ENCODE measurements around the gene CMTM4.
A peak's percentile ranks its signal among the peaks of the same experiment; 100 is the strongest.

CMTM4 gene

GRCh38 chr16:66740010-66740409 lies 43.5 kb upstream of the CMTM4 start:
- no peak overlapping the region for H3K27ac ChIP-seq
- DNase-seq (ENCODE audit: low spot score) = peak; percentile 49
- ChIA-PET POLR2A (ENCODE audit: low non-redundant PET) (no interaction called here), CTCF (interaction anchor here (0.9 to 2.6 kb wide), 2 partner anchors 11 to 12 kb away, joined by 3 to 12 read pairs; partner anchors contain the start of gene DYNC1LI2)
- TF ChIP-seq CTCF (conservative IDR thresholded peaks at IDR 0.05; ENCODE audit: low read depth) = peak; percentile 38

- ChIA-PET CTCF (interaction anchor here (0.7 to 2.2 kb wide), 3 partner anchors 10 to 61 kb away, joined by 3 to 13 read pairs (median 4); partner anchors contain the start of gene DYNC1LI2), POLR2A (ENCODE audit: low non-redundant PET) (no interaction called here)
- TF ChIP-seq CTCF (conservative IDR thresholded peaks at IDR 0.05; ENCODE audit: low read depth) = no peak
- peak overlapping the region; percentile 33 for H3K27ac ChIP-seq
- peak; percentile 55 for DNase-seq (ENCODE audit: low spot score)
Observed at GRCh38 chr16:66735891-66736290, 39.3 kb upstream of the CMTM4 start.

- ChIA-PET POLR2A (ENCODE audit: low non-redundant PET) (no interaction called here), CTCF (no interaction called here)
- 0 out of 2 replicates have a peak overlapping the region, but pooled peaks have one; percentile 1 for H3K27ac ChIP-seq
- TF ChIP-seq CTCF (conservative IDR thresholded peaks at IDR 0.05; ENCODE audit: low read depth) = no peak
- no peak for DNase-seq (ENCODE audit: low spot score)
Observed at GRCh38 chr16:66731101-66731500, 34.6 kb upstream of the CMTM4 start.

- no peak for TF ChIP-seq CTCF (conservative IDR thresholded peaks at IDR 0.05; ENCODE audit: low read depth)
- DNase-seq (ENCODE audit: low spot score) = no peak
- peak overlapping the region; percentile 38 for H3K27ac ChIP-seq
- ChIA-PET POLR2A (ENCODE audit: low non-redundant PET) (no interaction called here), CTCF (interaction anchor here (1.5 to 1.9 kb wide), 2 partner anchors 10 to 139 kb away, joined by 7 to 11 read pairs; no protein-coding TSS in a partner anchor)
Observed at GRCh38 chr16:66728804-66729203, 32.3 kb upstream of the CMTM4 start.

GRCh38 chr16:66728117-66728787 lies 31.7 kb upstream of the CMTM4 start:
- ChIA-PET POLR2A (ENCODE audit: low non-redundant PET) (no interaction called here), CTCF (interaction anchor here (1.0 to 1.9 kb wide), 3 partner anchors 10 to 139 kb away, joined by 3 to 11 read pairs (median 7); no protein-coding TSS in a partner anchor)
- DNase-seq (ENCODE audit: low spot score) = peak; percentile 55
- H3K27ac ChIP-seq = no peak overlapping the region; the same call in 1 of the 2 replicates
- peak; percentile 77 for TF ChIP-seq CTCF (conservative IDR thresholded peaks at IDR 0.05; ENCODE audit: low read depth)

GRCh38 chr16:66720766-66721165 lies 24.2 kb upstream of the CMTM4 start:
- POLR2A ChIA-PET (ENCODE audit: low non-redundant PET) = no interaction called here
- CTCF ChIA-PET = interaction anchor here (0.7 kb wide), 1 partner anchor 9 kb away, joined by 5 read pairs; no protein-coding TSS in a partner anchor

More at GRCh38 chr16:66720766-66721165, 24.2 kb upstream of the CMTM4 start:
- no peak overlapping the region for H3K27ac ChIP-seq
- DNase-seq (ENCODE audit: low spot score) = no peak
- TF ChIP-seq CTCF (conservative IDR thresholded peaks at IDR 0.05; ENCODE audit: low read depth) = no peak

Data from RWPE1 (cell line).